ENCODE results near the gene EIF4E2. TPM values are rescaled to one million over a fixed set of nuclear protein-coding genes. Genes with fewer than 3 reads are reported as not detected.
"Not testable (repeated sequence)": the region's sequence is repeated elsewhere in the genome, so short reads cannot be mapped to it uniquely, and the experiment has no call there.

Gene EIF4E2
- total and polyA plus RNA-seq, 2 of the 4 experiments (the other 2 are of a cell fraction), result 52.1 to 105 TPM

- H3K4me2 ChIP-seq (ENCODE audit: low read depth, low read length); H2BK20ac ChIP-seq (ENCODE audit: low read depth, low read length); CTCF ChIA-PET; H3K27ac ChIP-seq (ENCODE audit: insufficient read depth, low read length); POLR2A ChIA-PET (ENCODE audit: unreplicated experiment); H2BK5ac ChIP-seq (ENCODE audit: low read depth, low read length, poor library complexity, severe bottlenecking); H4K8ac ChIP-seq (ENCODE audit: low read depth in 2 of 2, low read length in 2 of 2); H3K27me3 ChIP-seq (ENCODE audit: control insufficient read depth, insufficient read depth, low read length); H3K9ac ChIP-seq (ENCODE audit: low read depth, low read length); H2BK15ac ChIP-seq (ENCODE audit: low read depth, low read length); DNase-seq; H3K56ac ChIP-seq (ENCODE audit: extremely low read depth, insufficient read depth, low read length); H3K18ac ChIP-seq (ENCODE audit: low read depth, low read length); H4K5ac ChIP-seq (ENCODE audit: low read depth, low read length); intact Hi-C loops (cut with micrococcal nuclease); H3K4me3 ChIP-seq (ENCODE audit: insufficient read depth, low read depth, low read length); H2AK5ac ChIP-seq (ENCODE audit: low read depth, low read length); H2AFZ ChIP-seq (replicated peaks; ENCODE audit: low read length, poor library complexity); BruUV-seq (replicated peaks); H3K14ac ChIP-seq (replicated peaks; ENCODE audit: low read depth, low read length); ATAC-seq (ENCODE audit: low read depth); in situ Hi-C loops (cut with MboI; ENCODE audit: low sequenced_read_pairs); H4K91ac ChIP-seq (ENCODE audit: insufficient read depth, low read depth, low read length); H2AK9ac ChIP-seq (replicated peaks; ENCODE audit: low read depth, low read length, poor library complexity); H2BK120ac ChIP-seq (ENCODE audit: low read depth, low read length); H3K23ac ChIP-seq (ENCODE audit: low read depth, low read length); H4K20me1 ChIP-seq (ENCODE audit: insufficient read depth, low read length); dilution Hi-C loops (cut with HindIII; ENCODE audit: low sequenced_read_pairs, unreplicated experiment); H3K4me1 ChIP-seq (ENCODE audit: control insufficient read depth, insufficient read depth, low read length); H3K4ac ChIP-seq (ENCODE audit: low read depth, low read length); H3K9me3 ChIP-seq (ENCODE audit: control insufficient read depth, insufficient read depth, low read length): not testable (repeated sequence)
- no CpG with 5 or more reads among the region's 6 CpGs for WGBS, 2 experiments (ENCODE audit: extremely low coverage in 2 of 2, insufficient read length in 1 of 2)
- Histone ChIP-seq H3K79me1 (ENCODE audit: low read depth in 1 of 2, low read length in 2 of 2) (peaks cover 10 to 40% of the 10 kb centered on the region in 2 experiments; a peak in 3 of 4 replicates), H3K9me1 (ENCODE audit: insufficient read depth, low read length) (peaks cover 12% of the 10 kb centered on the region; the same call in 1 of the 2 replicates), H3K36me3 (ENCODE audit: control insufficient read depth, insufficient read depth, low read length) (peaks cover 43% of the 10 kb centered on the region)
Measured at GRCh38 chr2:232570481-232570880, 20.0 kb downstream of the EIF4E2 start.

Measured in IMR-90 (cell line).